ENCODE measurements around the gene TOX2.

Gene TOX2

GRCh38 chr20:44018259-44018941 is 103.7 kb downstream of the TOX2 start (continued):
- TF ChIP-seq ZNF692 (tag by site-specific recombination; IDR thresholded peaks at IDR 0.05): peak; percentile 67

GRCh38 chr20:44018942-44019637 is 104.4 kb downstream of the TOX2 start:
- H3K27ac ChIP-seq (ENCODE audit: extremely low read depth, low read depth, low read length): peak overlapping the region; percentile 98
- TF ChIP-seq ZNF24 (tag by site-specific recombination; IDR thresholded peaks at IDR 0.05): peak; percentile 91
- TF ChIP-seq ZNF664 (tag by site-specific recombination; IDR thresholded peaks at IDR 0.05): 0 out of 2 replicates have a peak, but pooled peaks have one; percentile 7
- TF ChIP-seq SCRT2 (tag by site-specific recombination; IDR thresholded peaks at IDR 0.05): no peak
- CTCF ChIA-PET: interaction anchor here (1.1 to 1.2 kb wide), 2 partner anchors 61 to 178 kb away, joined by 3 to 4 read pairs; no protein-coding TSS in a partner anchor
- H3K36me3 ChIP-seq (ENCODE audit: control insufficient read depth in 2 of 2, insufficient read depth in 1 of 2, low read length in 2 of 2): no peaks in the 10 kb centered on the region
- H3K4me1 ChIP-seq (ENCODE audit: control insufficient read depth, insufficient read depth, low read length): peaks cover 40% of the 10 kb centered on the region
- POLR2A ChIA-PET: no interaction called here
- no peak overlapping the region for H3K4me3 ChIP-seq (ENCODE audit: low read depth, low read length)
- H3K9me3 ChIP-seq (ENCODE audit: control insufficient read depth, insufficient read depth, low read depth, low read length): no peaks in the 10 kb centered on the region

GRCh38 chr20:44019638-44020335 is 105.1 kb downstream of the TOX2 start:
- Histone ChIP-seq H3K4me1 (ENCODE audit: control insufficient read depth, insufficient read depth, low read length) (peaks cover 40% of the 10 kb centered on the region), H3K4me3 (ENCODE audit: low read depth, low read length) (no peak overlapping the region), H3K36me3 (ENCODE audit: control insufficient read depth in 2 of 2, insufficient read depth in 1 of 2, low read length in 2 of 2) (no peaks in the 10 kb centered on the region), H3K27ac (ENCODE audit: extremely low read depth, low read depth, low read length) (peak overlapping the region; percentile 98; the same call in 1 of the 2 replicates), H3K9me3 (ENCODE audit: control insufficient read depth, insufficient read depth, low read depth, low read length) (no peaks in the 10 kb centered on the region)
- ChIA-PET CTCF (no interaction called here), POLR2A (no interaction called here)
- no peak for TF ChIP-seq ZNF561 (tag by site-specific recombination; IDR thresholded peaks at IDR 0.05; ENCODE audit: borderline replicate concordance)
- peak; percentile 44; the same call in 1 of the 2 replicates for TF ChIP-seq SCRT1 (tag by site-specific recombination; IDR thresholded peaks at IDR 0.05; ENCODE audit: borderline replicate concordance)
- TF ChIP-seq ZNF248 (tag by site-specific recombination; IDR thresholded peaks at IDR 0.05): no peak
- no peak for TF ChIP-seq PRDM6 (tag by site-specific recombination; IDR thresholded peaks at IDR 0.05)
- no peak for TF ChIP-seq ZNF707 (tag by site-specific recombination; IDR thresholded peaks at IDR 0.05)
- TF ChIP-seq GLIS1 (tag by site-specific recombination; IDR thresholded peaks at IDR 0.05): peak; percentile 77; the same call in 1 of the 2 replicates
- no peak for TF ChIP-seq ZNF513 (tag by site-specific recombination; IDR thresholded peaks at IDR 0.05)
- TF ChIP-seq ZIC2 (tag by site-specific recombination; IDR thresholded peaks at IDR 0.05): peak; percentile 62; the same call in 1 of the 2 replicates
- TF ChIP-seq ZNF664 (tag by site-specific recombination; IDR thresholded peaks at IDR 0.05): peak; percentile 84; the same call in 1 of the 2 replicates
- TF ChIP-seq ZSCAN4 (tag by site-specific recombination; IDR thresholded peaks at IDR 0.05): no peak
- no peak for TF ChIP-seq PRDM4 (tag by site-specific recombination; IDR thresholded peaks at IDR 0.05)
- TF ChIP-seq ZNF488 (tag by site-specific recombination; IDR thresholded peaks at IDR 0.05): no peak
- no peak for TF ChIP-seq ZNF670 (tag by site-specific recombination; IDR thresholded peaks at IDR 0.05; ENCODE audit: low read depth)
- no peak for TF ChIP-seq ZNF26 (tag by site-specific recombination; IDR thresholded peaks at IDR 0.05)
- TF ChIP-seq ZNF24 (tag by site-specific recombination; IDR thresholded peaks at IDR 0.05): 0 out of 2 replicates have a peak, but pooled peaks have one; percentile 31

Measured in HEK293 (cell line).